ENCODE data around the gene PKHD1. TPM values are rescaled to one million over a fixed set of nuclear protein-coding genes. Genes with fewer than 3 reads are reported as not detected.

PKHD1 gene
- total RNA-seq, 2 donors from 2014 or later, result 0.14 TPM; not detected in 1

DNA sequence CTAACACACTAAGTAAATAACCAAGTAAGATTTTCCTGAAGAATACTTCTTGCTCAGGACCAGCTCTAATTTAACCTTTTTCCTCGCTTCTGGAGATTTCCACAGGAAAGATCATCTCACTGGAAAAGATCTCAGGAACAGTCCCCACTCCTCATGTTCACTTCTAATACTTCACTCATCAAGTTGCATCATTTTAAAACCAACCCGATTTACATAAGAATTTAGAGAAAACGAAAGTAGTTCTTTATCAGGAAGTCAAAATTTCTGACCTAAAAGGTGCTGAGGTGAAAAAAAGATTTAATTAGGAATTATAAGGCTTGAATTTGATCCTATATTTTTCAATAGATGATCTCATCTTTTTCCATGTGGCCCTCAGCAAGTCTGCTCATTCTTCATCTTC lies 46.6 kb upstream of the PKHD1 start:
- no peaks in the 10 kb centered on the region for H3K9me3 ChIP-seq
- H3K4me1 ChIP-seq (ENCODE audit: control insufficient read depth in 1 of 2, low read depth in 2 of 2), result peaks cover 0 to 6% of the 10 kb centered on the region in 2 donors
- no peak for DNase-seq (ENCODE audit: low spot score)
- H3K27me3 ChIP-seq (replicated peaks; ENCODE audit: insufficient read depth), result no peaks in the 10 kb centered on the region
- no peak overlapping the region for H3K27ac ChIP-seq
- H3K36me3 ChIP-seq, result no peaks in the 10 kb centered on the region
- ATAC-seq (ENCODE audit: insufficient number of reproducible peaks, low FRiP score, low read depth), result no peak
- TF ChIP-seq, protein P1, sequence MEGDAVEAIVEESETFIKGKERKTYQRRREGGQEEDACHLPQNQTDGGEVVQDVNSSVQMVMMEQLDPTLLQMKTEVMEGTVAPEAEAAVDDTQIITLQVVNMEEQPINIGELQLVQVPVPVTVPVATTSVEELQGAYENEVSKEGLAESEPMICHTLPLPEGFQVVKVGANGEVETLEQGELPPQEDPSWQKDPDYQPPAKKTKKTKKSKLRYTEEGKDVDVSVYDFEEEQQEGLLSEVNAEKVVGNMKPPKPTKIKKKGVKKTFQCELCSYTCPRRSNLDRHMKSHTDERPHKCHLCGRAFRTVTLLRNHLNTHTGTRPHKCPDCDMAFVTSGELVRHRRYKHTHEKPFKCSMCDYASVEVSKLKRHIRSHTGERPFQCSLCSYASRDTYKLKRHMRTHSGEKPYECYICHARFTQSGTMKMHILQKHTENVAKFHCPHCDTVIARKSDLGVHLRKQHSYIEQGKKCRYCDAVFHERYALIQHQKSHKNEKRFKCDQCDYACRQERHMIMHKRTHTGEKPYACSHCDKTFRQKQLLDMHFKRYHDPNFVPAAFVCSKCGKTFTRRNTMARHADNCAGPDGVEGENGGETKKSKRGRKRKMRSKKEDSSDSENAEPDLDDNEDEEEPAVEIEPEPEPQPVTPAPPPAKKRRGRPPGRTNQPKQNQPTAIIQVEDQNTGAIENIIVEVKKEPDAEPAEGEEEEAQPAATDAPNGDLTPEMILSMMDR (IDR thresholded peaks at IDR 0.05), result no peak
- H3K4me3 ChIP-seq, result no peak overlapping the region

DNA sequence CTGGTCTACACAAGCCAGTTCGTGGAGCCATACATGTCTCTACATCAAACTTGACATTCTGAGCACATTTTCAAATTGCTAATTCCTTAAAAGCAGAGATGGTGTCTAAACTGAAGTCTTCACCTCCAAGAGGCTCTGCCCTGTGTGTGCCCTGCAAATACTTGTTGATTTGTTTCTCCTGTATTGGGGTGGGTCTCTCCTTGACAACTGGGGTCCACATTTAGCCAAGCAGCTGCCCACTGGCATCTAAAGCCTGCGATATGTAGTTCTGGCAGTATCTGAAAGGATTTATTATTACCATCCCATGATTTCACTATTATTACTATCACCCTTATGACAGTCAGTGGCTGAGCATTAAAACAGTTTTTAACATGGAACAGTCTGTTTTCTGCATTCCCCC lies 45.9 kb upstream of the PKHD1 start:
- Histone ChIP-seq H3K27ac (no peak overlapping the region), H3K9me3 (no peaks in the 10 kb centered on the region), H3K4me3 (no peak overlapping the region), H3K36me3 (no peaks in the 10 kb centered on the region), H3K27me3 (replicated peaks; ENCODE audit: insufficient read depth) (no peaks in the 10 kb centered on the region), H3K4me1 (ENCODE audit: control insufficient read depth in 1 of 2, low read depth in 2 of 2) (peaks cover 0 to 6% of the 10 kb centered on the region in 2 donors)
- TF ChIP-seq, protein P1 (IDR thresholded peaks at IDR 0.05), result no peak
- ATAC-seq (ENCODE audit: insufficient number of reproducible peaks, low FRiP score, low read depth) (no peak), DNase-seq (ENCODE audit: low spot score) (no peak)

DNA sequence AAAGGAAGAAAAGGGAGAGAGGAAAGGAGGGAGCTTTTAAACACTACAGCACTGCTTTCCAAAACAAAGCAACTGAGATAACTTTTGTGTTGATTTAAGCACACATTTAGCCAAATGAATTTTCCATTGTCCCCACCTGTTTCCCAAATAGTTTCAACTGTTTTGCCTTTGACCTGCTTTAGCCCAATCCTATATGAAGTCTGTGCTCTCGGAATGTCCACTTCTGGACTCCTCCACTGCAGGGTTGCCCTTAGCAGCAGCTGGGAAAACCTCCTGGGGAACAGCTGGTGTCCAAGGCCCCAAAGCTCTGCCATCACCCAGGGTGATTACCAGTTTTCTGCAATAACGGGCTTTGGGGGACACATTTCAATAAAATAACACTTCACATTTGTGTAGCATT lies 44.9 kb upstream of the PKHD1 start:
- ATAC-seq (ENCODE audit: insufficient number of reproducible peaks, low FRiP score, low read depth) (no peak), DNase-seq (ENCODE audit: low spot score) (no peak)
- peaks cover 0 to 6% of the 10 kb centered on the region in 2 donors for H3K4me1 ChIP-seq (ENCODE audit: control insufficient read depth in 1 of 2, low read depth in 2 of 2)
- H3K4me3 ChIP-seq, result no peak overlapping the region
- H3K9me3 ChIP-seq, result no peaks in the 10 kb centered on the region
- no peak overlapping the region for H3K27ac ChIP-seq
- TF ChIP-seq, protein P1 (IDR thresholded peaks at IDR 0.05), result no peak
- no peaks in the 10 kb centered on the region for H3K36me3 ChIP-seq
- no peaks in the 10 kb centered on the region for H3K27me3 ChIP-seq (replicated peaks; ENCODE audit: insufficient read depth)

DNA sequence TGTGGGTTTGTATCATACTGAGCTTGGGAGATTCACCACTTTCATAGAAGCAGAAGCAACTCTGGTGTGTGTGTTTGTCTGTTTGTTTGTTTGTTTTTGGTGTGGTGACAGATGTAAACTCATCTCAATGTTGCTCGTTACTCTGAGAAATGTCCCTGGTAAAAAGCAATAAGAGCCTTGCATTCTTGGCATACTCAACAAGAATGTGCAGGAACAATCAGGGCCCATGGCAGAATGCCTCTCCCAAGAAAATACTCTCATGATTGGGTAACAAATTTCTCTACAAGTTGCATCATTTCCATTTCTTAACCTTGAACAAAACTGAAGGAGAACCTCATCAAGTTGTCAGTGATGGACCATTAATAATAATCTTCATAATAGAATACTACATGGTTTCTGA lies 43.0 kb upstream of the PKHD1 start:
- DNase-seq (ENCODE audit: low spot score), result no peak
- H3K4me1 ChIP-seq (ENCODE audit: control insufficient read depth in 1 of 2, low read depth in 2 of 2), result peaks cover 0 to 6% of the 10 kb centered on the region in 2 donors
- H3K27ac ChIP-seq, result no peak overlapping the region
- H3K27me3 ChIP-seq (replicated peaks; ENCODE audit: insufficient read depth), result no peaks in the 10 kb centered on the region
- no peak overlapping the region for H3K4me3 ChIP-seq
- no peak for ATAC-seq (ENCODE audit: insufficient number of reproducible peaks, low FRiP score, low read depth)
- TF ChIP-seq, protein P1 (IDR thresholded peaks at IDR 0.05), result no peak
- H3K9me3 ChIP-seq, result no peaks in the 10 kb centered on the region
- H3K36me3 ChIP-seq, result no peaks in the 10 kb centered on the region

DNA sequence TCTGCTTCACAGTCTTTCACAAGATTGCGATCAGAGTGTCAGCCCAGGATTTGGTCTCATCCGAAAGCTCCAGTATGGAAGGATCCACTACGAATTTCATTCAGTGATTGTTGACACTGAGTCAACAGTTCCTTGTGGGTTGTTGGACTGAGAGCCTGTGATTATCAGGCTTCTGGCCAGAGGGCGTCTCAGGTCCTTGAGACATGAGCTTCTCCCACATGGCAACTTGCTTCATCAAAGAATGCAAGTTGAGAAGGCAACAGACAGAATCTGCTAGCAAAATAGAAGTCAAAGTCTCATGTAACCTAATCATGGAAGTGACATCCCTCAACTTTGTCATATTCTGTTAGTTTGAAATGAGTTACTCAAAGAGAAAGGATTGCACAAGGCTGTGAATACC lies 40.5 kb upstream of the PKHD1 start:
- no peak overlapping the region for H3K27ac ChIP-seq
- no peaks in the 10 kb centered on the region for H3K27me3 ChIP-seq (replicated peaks; ENCODE audit: insufficient read depth)
- no peaks in the 10 kb centered on the region for H3K36me3 ChIP-seq
- no peaks in the 10 kb centered on the region for H3K9me3 ChIP-seq
- TF ChIP-seq, protein P1 (IDR thresholded peaks at IDR 0.05), result no peak
- ATAC-seq (ENCODE audit: insufficient number of reproducible peaks, low FRiP score, low read depth) (no peak), DNase-seq (ENCODE audit: low spot score) (no peak)
- H3K4me1 ChIP-seq (ENCODE audit: control insufficient read depth in 1 of 2, low read depth in 2 of 2), result peaks cover 0 to 6% of the 10 kb centered on the region in 2 donors
- no peak overlapping the region for H3K4me3 ChIP-seq

All from thoracic aorta (tissue), 2 donors.